Prostate gland (tissue), 2 donors: ENCODE measurements around the gene PBRM1. TPM values are rescaled to one million over a fixed set of nuclear protein-coding genes. Genes with fewer than 3 reads are reported as not detected.

Experiments
- DNase-seq: peaks from one replicate; pipeline ENCODE4 v3.0.0-alpha.2; 2019; ENCODE audit warnings: low spot score
- H3K27ac ChIP-seq, 2 donors: fragments of 200-600 bp; sonication (generic); 2 replicates each; pipeline ENCODE4 v1.5.1; 2017 to 2019
- H3K27me3 ChIP-seq: fragments of 200-600 bp; sonication (generic); replicated peaks from 2 replicates; pipeline ENCODE4 v1.5.1; 2019; ENCODE audit not compliant: insufficient read depth
- H3K36me3 ChIP-seq, 2 donors: fragments of 200-600 bp; sonication (generic); 1 replicate in 1 of 2; 2 replicates in 1 of 2; pipeline versions ENCODE4 v1.5.1 to v1.8.1; 2017 to 2019
- H3K4me1 ChIP-seq: fragments of 200-600 bp; sonication (generic); replicated peaks from 2 replicates; pipeline ENCODE4 v1.5.1; 2019
- H3K4me3 ChIP-seq, 2 donors: fragments of 200-600 bp; sonication (generic); 2 replicates each; pipeline ENCODE4 v1.5.1; 2017 to 2019
- H3K9me3 ChIP-seq: fragments of 200-600 bp; sonication (generic); 2 replicates; pipeline ENCODE4 v1.5.1; 2017
- POLR2A ChIP-seq: fragments of 450-650 bp; IDR thresholded peaks from one replicate; pipeline ENCODE4 v1.6.1; 2016; ENCODE audit warnings: antibody characterized with exemption, mild to moderate bottlenecking
- POLR2AphosphoS5 ChIP-seq: sonication (generic); formaldehyde crosslinking; IDR thresholded peaks from one replicate; pipeline ENCODE4 v1.6.1; 2017; ENCODE audit warnings: antibody characterized with exemption
- WGBS: methylation state at CpG from one replicate; pipeline ENCODE4 v1.1.5; 2018; 5-methylcytosine and 5-hydroxymethylcytosine counted together
- intact Hi-C: fragments of 100-400 bp; cut with DNase I; formaldehyde crosslinking; loops from one replicate; pipeline ENCODE4 v1.14.2; 2022
- total RNA-seq, 2 donors: library from RNA; depleted of rRNA; stranded (reverse); fragments of >200 nt; gene quantifications; one replicate each; pipeline ENCODE4 v1.1.0, GENCODE V29; 2016
- TF ChIP-seq, protein P1 (sequence below), 4 experiments: fragments of 200-600 bp in 2 of 4; fragments of 450-650 bp in 2 of 4; sonication (generic) in 2 of 4; IDR thresholded peaks; 1 replicate in 3 of 4; 2 replicates in 1 of 4; pipeline ENCODE4 v1.5.1; 2016 to 2019; ENCODE audit warnings: antibody characterized with exemption in 4 of 4, mild to moderate bottlenecking in 2 of 4, moderate library complexity in 2 of 4

PBRM1 gene
- total RNA-seq, 2 donors from 2014 or later = 72.5 to 77.5 TPM

GRCh38 chr3:52724511-52724910, 38.8 kb upstream of the PBRM1 start:
- H3K36me3 ChIP-seq = no peaks in the 10 kb centered on the region

DNA sequence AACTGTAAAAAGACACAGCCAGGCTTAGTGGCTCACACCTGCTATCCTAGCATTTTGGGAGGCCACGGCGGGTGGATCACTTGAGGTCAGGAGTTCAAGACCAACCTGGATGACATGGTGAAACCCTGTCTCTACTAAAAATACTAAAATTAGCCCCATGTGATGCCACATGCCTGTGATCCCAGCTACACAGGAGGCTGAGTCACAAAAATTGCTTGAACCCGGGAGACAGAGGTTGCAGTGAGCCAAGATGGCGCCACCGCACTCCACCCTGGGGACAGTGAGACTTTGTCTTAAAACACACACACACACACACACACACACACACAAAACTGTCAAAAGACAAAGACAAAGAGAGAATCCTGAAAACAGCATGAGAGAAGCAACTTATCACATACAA, 38.2 kb upstream of the PBRM1 start:
- no peak overlapping the region for H3K27ac ChIP-seq
- WGBS = 93% methylated on average over 5 of the region's 5 CpGs
- intact Hi-C loops = no loop called here

More at GRCh38 chr3:52724511-52724910, 38.8 kb upstream of the PBRM1 start:
- no peak overlapping the region for H3K27ac ChIP-seq
- H3K4me3 ChIP-seq = no peak overlapping the region
- no peak for DNase-seq
- TF ChIP-seq, protein P1, sequence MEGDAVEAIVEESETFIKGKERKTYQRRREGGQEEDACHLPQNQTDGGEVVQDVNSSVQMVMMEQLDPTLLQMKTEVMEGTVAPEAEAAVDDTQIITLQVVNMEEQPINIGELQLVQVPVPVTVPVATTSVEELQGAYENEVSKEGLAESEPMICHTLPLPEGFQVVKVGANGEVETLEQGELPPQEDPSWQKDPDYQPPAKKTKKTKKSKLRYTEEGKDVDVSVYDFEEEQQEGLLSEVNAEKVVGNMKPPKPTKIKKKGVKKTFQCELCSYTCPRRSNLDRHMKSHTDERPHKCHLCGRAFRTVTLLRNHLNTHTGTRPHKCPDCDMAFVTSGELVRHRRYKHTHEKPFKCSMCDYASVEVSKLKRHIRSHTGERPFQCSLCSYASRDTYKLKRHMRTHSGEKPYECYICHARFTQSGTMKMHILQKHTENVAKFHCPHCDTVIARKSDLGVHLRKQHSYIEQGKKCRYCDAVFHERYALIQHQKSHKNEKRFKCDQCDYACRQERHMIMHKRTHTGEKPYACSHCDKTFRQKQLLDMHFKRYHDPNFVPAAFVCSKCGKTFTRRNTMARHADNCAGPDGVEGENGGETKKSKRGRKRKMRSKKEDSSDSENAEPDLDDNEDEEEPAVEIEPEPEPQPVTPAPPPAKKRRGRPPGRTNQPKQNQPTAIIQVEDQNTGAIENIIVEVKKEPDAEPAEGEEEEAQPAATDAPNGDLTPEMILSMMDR (IDR thresholded peaks at IDR 0.05) = no peak
- TF ChIP-seq POLR2A = no peak
- no peak for TF ChIP-seq POLR2AphosphoS5
- 96% methylated on average over 1 of the region's 1 CpG for WGBS
- no peaks in the 10 kb centered on the region for H3K27me3 ChIP-seq
- intact Hi-C loops = no loop called here
- H3K9me3 ChIP-seq = no peaks in the 10 kb centered on the region
- H3K4me1 ChIP-seq = no peaks in the 10 kb centered on the region

GRCh38 chr3:52722491-52722890, 36.8 kb upstream of the PBRM1 start:
- TF ChIP-seq POLR2A (no peak), POLR2AphosphoS5 (no peak)
- TF ChIP-seq, protein P1 (IDR thresholded peaks at IDR 0.05) = no peak
- no peaks in the 10 kb centered on the region for H3K9me3 ChIP-seq
- no peak overlapping the region for H3K27ac ChIP-seq
- no peaks in the 10 kb centered on the region for H3K27me3 ChIP-seq
- peaks cover 0 to 2% of the 10 kb centered on the region in 2 donors for H3K36me3 ChIP-seq
- DNase-seq = no peak
- H3K4me1 ChIP-seq = no peaks in the 10 kb centered on the region
- intact Hi-C loops = no loop called here
- WGBS = 96% methylated on average over 7 of the region's 7 CpGs
- H3K4me3 ChIP-seq = no peak overlapping the region

More for the DNA sequence above, 38.2 kb upstream of the PBRM1 start:
- H3K27me3 ChIP-seq = no peaks in the 10 kb centered on the region
- peaks cover 0 to 2% of the 10 kb centered on the region in 2 donors for H3K36me3 ChIP-seq
- no peaks in the 10 kb centered on the region for H3K4me1 ChIP-seq
- no peak for TF ChIP-seq POLR2A
- no peak for TF ChIP-seq POLR2AphosphoS5
- TF ChIP-seq, protein P1 (IDR thresholded peaks at IDR 0.05) = no peak
- no peak for DNase-seq
- H3K9me3 ChIP-seq = no peaks in the 10 kb centered on the region
- no peak overlapping the region for H3K4me3 ChIP-seq

- DNase-seq = no peak
- WGBS = 100% methylated on average over 1 of the region's 1 CpG
- intact Hi-C loops = no loop called here
- no peak overlapping the region for H3K27ac ChIP-seq
- no peaks in the 10 kb centered on the region for H3K27me3 ChIP-seq
- no peak for TF ChIP-seq POLR2AphosphoS5
- no peak for TF ChIP-seq POLR2A
- TF ChIP-seq, protein P1 (IDR thresholded peaks at IDR 0.05) = no peak
- H3K9me3 ChIP-seq = no peaks in the 10 kb centered on the region
- no peak overlapping the region for H3K4me3 ChIP-seq
- H3K36me3 ChIP-seq = peaks cover 0 to 2% of the 10 kb centered on the region in 2 donors
- H3K4me1 ChIP-seq = no peaks in the 10 kb centered on the region
Measured at GRCh38 chr3:52721730-52722008, 36.0 kb upstream of the PBRM1 start.

- Histone ChIP-seq H3K4me1 (no peaks in the 10 kb centered on the region), H3K9me3 (no peaks in the 10 kb centered on the region), H3K27me3 (no peaks in the 10 kb centered on the region), H3K36me3 (peaks cover 0 to 2% of the 10 kb centered on the region in 2 donors), H3K27ac (no peak overlapping the region), H3K4me3 (no peak overlapping the region)
- TF ChIP-seq, protein P1 (IDR thresholded peaks at IDR 0.05) = no peak
- TF ChIP-seq POLR2A (no peak), POLR2AphosphoS5 (no peak)
- WGBS = 93% methylated on average over 6 of the region's 6 CpGs
- no peak for DNase-seq
- intact Hi-C loops = no loop called here
Measured at GRCh38 chr3:52721002-52721729, 35.5 kb upstream of the PBRM1 start.
